Heart left ventricle (tissue), 13 donors: ENCODE results near the gene APC.

Experiments used
- POLR2A ChIP-seq, 2 donors: fragments of 450-650 bp; IDR thresholded peaks; one replicate each; pipeline ENCODE4 v1.6.1; 2017; ENCODE audit warnings: antibody characterized with exemption in 2 of 2, mild to moderate bottlenecking in 2 of 2, moderate library complexity in 2 of 2
- TF ChIP-seq, protein P1 (sequence below), 12 donors: fragments of 200-600 bp; sonication (generic) in 4 of 12; IDR thresholded peaks; one replicate each; pipeline versions ENCODE4 v1.5.0 to v1.8.0; 2018 to 2022; ENCODE audit warnings: antibody characterized with exemption in 12 of 12, mild to moderate bottlenecking in 5 of 12
- donor health status: ischemic (EF 13 %, LVEDD 7.1; RV severe dilation, severe dysfunction).
- donor health status: DM: no; HTN: yes; CAD: no.
- donor health status: DM: no; HTN: no; CAD: no.
- donor health status: ischemic (EF 25% LVEDD 6.9; RV normal size, moderate dysfunction).
- donor health status: ischemic (EF 25% LVEDD 5.7; RV mildly dilated, moderate dysfunction).
- donor health status: ischemic (EF 35%, LVEDD 5.7; RV mildly dilated, moderate dysfunction).
- donor health status: nonischemic (EF 11% LVEDD 7.7; RV severe dilation, severe dysfunction).
- donor health status: DM: yes; HTN: yes; CAD: no.
- donor health status: PGD.
- donor health status: ischemic (EF 29% LVEDD 5.4; RV normal size, mild dysfunction).
- donor health status: nonischemic (EF 23%, LVEDD 6.1; RV moderate dilation, normal function).

GRCh38 chr5:112689155-112689909 lies 48.4 kb upstream of the APC start:
- TF ChIP-seq, protein P1, sequence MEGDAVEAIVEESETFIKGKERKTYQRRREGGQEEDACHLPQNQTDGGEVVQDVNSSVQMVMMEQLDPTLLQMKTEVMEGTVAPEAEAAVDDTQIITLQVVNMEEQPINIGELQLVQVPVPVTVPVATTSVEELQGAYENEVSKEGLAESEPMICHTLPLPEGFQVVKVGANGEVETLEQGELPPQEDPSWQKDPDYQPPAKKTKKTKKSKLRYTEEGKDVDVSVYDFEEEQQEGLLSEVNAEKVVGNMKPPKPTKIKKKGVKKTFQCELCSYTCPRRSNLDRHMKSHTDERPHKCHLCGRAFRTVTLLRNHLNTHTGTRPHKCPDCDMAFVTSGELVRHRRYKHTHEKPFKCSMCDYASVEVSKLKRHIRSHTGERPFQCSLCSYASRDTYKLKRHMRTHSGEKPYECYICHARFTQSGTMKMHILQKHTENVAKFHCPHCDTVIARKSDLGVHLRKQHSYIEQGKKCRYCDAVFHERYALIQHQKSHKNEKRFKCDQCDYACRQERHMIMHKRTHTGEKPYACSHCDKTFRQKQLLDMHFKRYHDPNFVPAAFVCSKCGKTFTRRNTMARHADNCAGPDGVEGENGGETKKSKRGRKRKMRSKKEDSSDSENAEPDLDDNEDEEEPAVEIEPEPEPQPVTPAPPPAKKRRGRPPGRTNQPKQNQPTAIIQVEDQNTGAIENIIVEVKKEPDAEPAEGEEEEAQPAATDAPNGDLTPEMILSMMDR (IDR thresholded peaks at IDR 0.05), result no peak
- no peak for TF ChIP-seq POLR2A (IDR thresholded peaks at IDR 0.05)
